Keratinocyte (primary cell): ENCODE measurements around the gene AP5B1. TPM values are rescaled to one million over a fixed set of nuclear protein-coding genes. Genes with fewer than 3 reads are reported as not detected.

Experiments used
- DNase-seq: peaks from one replicate; pipeline ENCODE4 v3.0.0-alpha.2; 2011; ENCODE audit warnings: low read depth, missing footprints, low spot score
- FAIRE-seq: peaks from 2 replicates; lab custom pipeline; 2011; peaks lifted over from hg19 to GRCh38; lab: Jason Lieb, UNC
- H2AFZ ChIP-seq: 2 replicates; pipeline ENCODE4 v1.6.0; 2012; ENCODE audit warnings: low read length, control low read depth, inconsistent platforms; ENCODE audit not compliant: control insufficient read depth
- H3K27ac ChIP-seq: 2 replicates; pipeline ENCODE4 v1.5.1; 2011; ENCODE audit warnings: low read length; ENCODE audit not compliant: control insufficient read depth, insufficient read depth
- H3K27me3 ChIP-seq: 3 replicates; pipeline ENCODE4 v1.6.0; 2011; ENCODE audit warnings: low read length; ENCODE audit not compliant: control insufficient read depth, insufficient read depth; ENCODE audit errors: extremely low read depth
- H3K36me3 ChIP-seq, 2 experiments: 2 replicates in 1 of 2; 3 replicates in 1 of 2; pipeline ENCODE4 v1.5.1; 2011; ENCODE audit warnings: low read length in 2 of 2, mild to moderate bottlenecking in 1 of 2; ENCODE audit not compliant: control insufficient read depth in 2 of 2, insufficient read depth in 2 of 2; ENCODE audit errors: extremely low read depth in 1 of 2
- H3K4me1 ChIP-seq: 3 replicates; pipeline ENCODE4 v1.5.1; 2011; ENCODE audit warnings: low read length; ENCODE audit not compliant: control insufficient read depth, insufficient read depth; ENCODE audit errors: extremely low read depth
- H3K4me2 ChIP-seq: 3 replicates; pipeline ENCODE4 v1.6.0; 2011; ENCODE audit warnings: low read depth, low read length; ENCODE audit not compliant: control insufficient read depth, insufficient read depth; ENCODE audit errors: extremely low read depth
- H3K4me3 ChIP-seq, 3 experiments: fragments of 200-600 bp in 1 of 3; sonication (generic) in 1 of 3; 2 replicates in 2 of 3; 3 replicates in 1 of 3; pipeline ENCODE4 v1.5.1; 2011 to 2016; ENCODE audit warnings: low read length in 3 of 3, mild to moderate bottlenecking in 3 of 3, control low read depth in 2 of 3, inconsistent platforms in 1 of 3, low read depth in 1 of 3, mixed read lengths in 1 of 3, mixed run types in 1 of 3, moderate library complexity in 1 of 3; ENCODE audit not compliant: control insufficient read depth in 2 of 3, insufficient read depth in 2 of 3; ENCODE audit errors: extremely low read depth in 1 of 3
- H3K79me2 ChIP-seq: 2 replicates; pipeline ENCODE4 v1.6.0; 2012; ENCODE audit warnings: low read length; ENCODE audit not compliant: control insufficient read depth, insufficient read depth
- H3K9ac ChIP-seq: 3 replicates; pipeline ENCODE4 v1.6.0; 2011; ENCODE audit warnings: low read length; ENCODE audit not compliant: control insufficient read depth, insufficient read depth; ENCODE audit errors: extremely low read depth
- H3K9me1 ChIP-seq: 3 replicates; pipeline ENCODE4 v1.6.0; 2011; ENCODE audit warnings: low read length; ENCODE audit not compliant: control insufficient read depth, insufficient read depth; ENCODE audit errors: extremely low read depth
- H3K9me3 ChIP-seq: 2 replicates; pipeline ENCODE4 v1.5.1; 2012; ENCODE audit warnings: low read depth, low read length; ENCODE audit not compliant: control insufficient read depth
- H4K20me1 ChIP-seq: 3 replicates; pipeline ENCODE4 v1.6.0; 2011; ENCODE audit warnings: low read length; ENCODE audit not compliant: control insufficient read depth, insufficient read depth; ENCODE audit errors: extremely low read depth
- EZH2 ChIP-seq: IDR thresholded peaks from one replicate; pipeline ENCODE4 v1.6.1; 2012; ENCODE audit warnings: inconsistent platforms, mild to moderate bottlenecking, low read length, moderate library complexity
- dilution Hi-C: fragments of 300-500 bp; cut with MboI; formaldehyde crosslinking; loops from one replicate; pipeline ENCODE4 v1.7.0; 2020; ENCODE audit warnings: low sequenced_read_pairs; ENCODE audit not compliant: extremely low pct_ligation_motif_present
- polyA plus RNA-seq, 5 experiments: library from polyadenylated mRNA; depleted of rRNA in 3 of 5; stranded (reverse) in 3 of 5; stranded (forward) in 1 of 5; unstranded in 1 of 5; fragments of >200 nt; gene quantifications; 1 replicate in 1 of 5; 2 replicates in 3 of 5; 3 replicates in 1 of 5; pipeline versions ENCODE4 v1.2.1 to v1.2.3, GENCODE V29; 2011 to 2012; ENCODE audit warnings: missing spikeins in 2 of 5, low read depth in 1 of 5, low replicate concordance in 1 of 5
- TF ChIP-seq, protein P1 (sequence below), 3 experiments: IDR thresholded peaks in 1 of 3; conservative IDR thresholded peaks in 1 of 3; optimal IDR thresholded peaks in 1 of 3; 2 replicates in 2 of 3; 3 replicates in 1 of 3; pipeline versions ENCODE3 to v1.5.1; 2011; ENCODE audit warnings: low read length in 3 of 3, mild to moderate bottlenecking in 3 of 3, moderate library complexity in 2 of 3, control low read depth in 1 of 3, inconsistent platforms in 1 of 3; ENCODE audit not compliant: insufficient read depth in 2 of 3; ENCODE audit errors: extremely low read depth in 1 of 3

AP5B1 gene
- polyA plus RNA-seq, 1 donor (not counting 4 experiments of a cell fraction or from before 2014, with no cell fraction given): 3.1 TPM

DNA sequence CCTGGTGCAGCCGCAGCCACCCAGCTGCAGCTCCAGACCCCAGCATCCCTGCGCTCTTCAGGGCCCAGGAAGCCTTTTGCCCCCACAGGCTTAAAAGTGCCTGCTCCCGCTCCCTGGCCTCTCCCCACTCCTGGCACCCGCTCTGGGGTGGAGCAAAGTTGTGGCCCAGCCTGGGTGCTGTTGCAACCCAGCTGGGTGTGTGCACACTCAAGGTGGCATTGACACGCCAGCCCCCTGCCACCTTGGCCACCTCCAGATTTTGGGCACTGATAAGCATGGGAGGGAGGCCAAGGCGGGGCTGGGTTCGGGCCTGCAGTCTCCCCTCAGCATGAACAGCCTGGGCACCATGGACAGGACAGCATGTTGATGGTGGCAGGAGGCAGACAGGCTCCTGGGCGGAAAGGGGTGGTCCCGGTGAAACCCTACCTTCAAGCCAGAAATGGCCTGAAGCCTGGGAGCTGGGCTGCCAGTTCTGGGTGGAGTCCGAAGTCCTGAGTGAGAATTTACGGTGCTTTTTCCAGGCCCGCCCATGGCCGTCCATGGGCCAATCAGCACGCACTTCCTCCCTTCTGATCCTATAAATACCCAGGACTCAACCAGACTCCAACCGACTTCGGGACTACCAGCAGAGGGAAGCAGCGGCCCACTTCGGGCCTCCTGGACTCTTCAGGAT, 36.6 kb downstream of the AP5B1 start:
- Histone ChIP-seq H3K79me2 (no peaks in the 10 kb centered on the region), H3K27ac (no peak overlapping the region), H4K20me1 (no peaks in the 10 kb centered on the region), H3K9me1 (no peaks in the 10 kb centered on the region), H3K4me2 (no peak overlapping the region), H3K9ac (no peak overlapping the region), H3K9me3 (no peaks in the 10 kb centered on the region), H3K27me3 (peaks cover 26% of the 10 kb centered on the region), H2AFZ (no peak overlapping the region), H3K4me1 (no peaks in the 10 kb centered on the region), H3K36me3 (no peaks in the 10 kb centered on the region), H3K4me3 (no peak overlapping the region)
- FAIRE-seq (no peak), DNase-seq (no peak)
- TF ChIP-seq, protein P1, sequence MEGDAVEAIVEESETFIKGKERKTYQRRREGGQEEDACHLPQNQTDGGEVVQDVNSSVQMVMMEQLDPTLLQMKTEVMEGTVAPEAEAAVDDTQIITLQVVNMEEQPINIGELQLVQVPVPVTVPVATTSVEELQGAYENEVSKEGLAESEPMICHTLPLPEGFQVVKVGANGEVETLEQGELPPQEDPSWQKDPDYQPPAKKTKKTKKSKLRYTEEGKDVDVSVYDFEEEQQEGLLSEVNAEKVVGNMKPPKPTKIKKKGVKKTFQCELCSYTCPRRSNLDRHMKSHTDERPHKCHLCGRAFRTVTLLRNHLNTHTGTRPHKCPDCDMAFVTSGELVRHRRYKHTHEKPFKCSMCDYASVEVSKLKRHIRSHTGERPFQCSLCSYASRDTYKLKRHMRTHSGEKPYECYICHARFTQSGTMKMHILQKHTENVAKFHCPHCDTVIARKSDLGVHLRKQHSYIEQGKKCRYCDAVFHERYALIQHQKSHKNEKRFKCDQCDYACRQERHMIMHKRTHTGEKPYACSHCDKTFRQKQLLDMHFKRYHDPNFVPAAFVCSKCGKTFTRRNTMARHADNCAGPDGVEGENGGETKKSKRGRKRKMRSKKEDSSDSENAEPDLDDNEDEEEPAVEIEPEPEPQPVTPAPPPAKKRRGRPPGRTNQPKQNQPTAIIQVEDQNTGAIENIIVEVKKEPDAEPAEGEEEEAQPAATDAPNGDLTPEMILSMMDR (optimal IDR thresholded peaks at IDR 0.05 in 1 of 3, IDR thresholded peaks at IDR 0.05 in 1 of 3, conservative IDR thresholded peaks at IDR 0.05 in 1 of 3; ENCODE audit: extremely low read depth in 1 of 3, insufficient read depth in 2 of 3, low read length in 3 of 3): peak; percentile 23 to 61 (median 42)
- no peak for TF ChIP-seq EZH2
- dilution Hi-C loops: no loop called here

GRCh38 chr11:65743681-65744025, 37.1 kb downstream of the AP5B1 start:
- Histone ChIP-seq H3K9me1 (no peaks in the 10 kb centered on the region), H3K4me1 (no peaks in the 10 kb centered on the region), H2AFZ (no peak overlapping the region), H3K27me3 (peaks cover 24% of the 10 kb centered on the region), H4K20me1 (no peaks in the 10 kb centered on the region), H3K9me3 (no peaks in the 10 kb centered on the region), H3K27ac (no peak overlapping the region), H3K4me3 (no peak overlapping the region), H3K9ac (no peak overlapping the region), H3K4me2 (no peak overlapping the region), H3K36me3 (no peaks in the 10 kb centered on the region), H3K79me2 (no peaks in the 10 kb centered on the region)
- dilution Hi-C loops: no loop called here
- TF ChIP-seq, protein P1 (optimal IDR thresholded peaks at IDR 0.05 in 1 of 3, IDR thresholded peaks at IDR 0.05 in 1 of 3, conservative IDR thresholded peaks at IDR 0.05 in 1 of 3; ENCODE audit: extremely low read depth in 1 of 3, insufficient read depth in 2 of 3, low read length in 3 of 3): no peak
- no peak for TF ChIP-seq EZH2
- DNase-seq (no peak), FAIRE-seq (no peak)
